Fibroblast of upper back skin (primary cell): ENCODE results near the gene POU3F4.

Source experiments
- DNase-seq: peaks from one replicate; pipeline ENCODE4 v3.0.0-alpha.2; 2013

The POU3F4 gene

DNA sequence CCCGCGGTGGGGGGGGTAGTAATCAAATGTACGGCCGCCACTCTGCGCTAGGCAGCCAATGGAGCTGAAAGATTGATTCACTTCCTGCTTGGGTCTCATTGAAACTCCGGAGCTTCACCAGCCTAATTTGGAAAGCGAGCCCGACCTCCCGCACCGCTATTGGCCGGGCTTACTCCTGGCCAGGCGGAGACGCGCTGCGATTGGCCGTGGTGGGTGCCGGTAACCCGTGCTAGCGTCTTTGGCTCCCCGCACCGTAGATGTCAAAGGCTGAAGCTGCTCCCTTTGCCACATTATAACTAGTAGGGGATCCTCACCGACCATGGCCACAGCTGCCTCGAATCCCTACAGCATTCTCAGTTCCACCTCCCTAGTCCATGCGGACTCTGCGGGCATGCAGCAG lies at the start of gene POU3F4:
Gene POU3F4, plus strand, starts transcription at position 285 of the 400 bp plus-strand sequence. Its CDS starts 35 bp downstream, at position 320.
- no peak for DNase-seq

DNA sequence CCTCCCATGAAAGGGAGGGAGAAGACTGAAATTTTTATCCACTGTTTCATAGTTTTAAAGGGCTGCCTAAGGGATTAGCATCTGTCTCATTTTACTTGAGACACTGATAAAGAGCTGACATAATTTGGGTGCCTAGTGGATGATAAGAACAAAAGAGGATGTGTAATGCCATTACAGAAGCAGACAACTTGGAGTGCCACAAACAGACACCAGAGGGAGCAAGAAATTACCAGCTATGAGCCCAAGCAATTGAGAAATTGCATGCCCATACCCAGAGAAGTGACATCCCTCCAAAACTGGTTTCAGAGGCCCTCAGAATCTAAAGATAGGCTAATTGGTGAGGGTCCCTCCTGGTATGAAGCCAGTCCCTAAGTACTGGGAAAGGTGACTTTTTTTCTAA lies 38.5 kb upstream of the POU3F4 start:
- no peak for DNase-seq

DNA sequence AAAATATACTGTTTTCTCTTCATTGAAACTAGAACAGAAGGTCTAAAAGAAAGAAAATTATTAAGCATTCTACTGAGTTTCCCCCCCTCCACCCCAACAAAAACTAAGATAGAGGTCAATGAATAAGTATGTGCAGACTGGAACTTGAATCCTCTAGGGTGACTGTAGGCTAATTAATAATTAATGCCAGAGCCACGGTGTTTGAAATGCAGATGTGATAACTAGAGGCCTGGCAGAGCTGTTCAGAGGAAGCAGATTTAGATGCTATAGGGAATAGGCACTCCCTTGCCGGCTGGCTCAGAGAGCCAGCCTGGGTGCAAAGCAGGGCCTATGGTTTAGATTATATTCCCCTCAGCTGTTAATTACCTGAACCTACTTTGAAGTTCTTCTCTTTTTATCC lies 12.2 kb upstream of the POU3F4 start:
- no peak for DNase-seq

DNA sequence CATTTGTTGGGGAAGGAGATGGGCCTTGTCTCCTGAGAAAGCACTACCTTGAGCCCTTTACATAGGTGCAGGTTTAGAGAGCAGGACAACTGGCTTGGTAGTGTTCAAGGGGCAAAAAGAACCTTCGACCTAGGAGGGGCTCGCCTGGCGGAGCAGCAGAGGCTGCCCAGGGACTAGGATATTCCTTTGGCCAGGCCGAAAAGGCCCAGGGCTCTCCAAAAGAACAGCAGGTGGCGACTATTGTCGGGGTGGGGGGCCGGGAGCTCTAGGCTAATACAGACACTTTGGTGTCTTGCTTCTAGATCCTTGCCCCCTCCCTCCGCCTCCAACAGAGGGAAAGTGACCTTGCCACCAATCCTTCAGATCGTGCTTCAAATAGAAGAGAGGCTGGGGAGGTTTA lies 7.1 kb upstream of the POU3F4 start:
- DNase-seq: no peak

DNA sequence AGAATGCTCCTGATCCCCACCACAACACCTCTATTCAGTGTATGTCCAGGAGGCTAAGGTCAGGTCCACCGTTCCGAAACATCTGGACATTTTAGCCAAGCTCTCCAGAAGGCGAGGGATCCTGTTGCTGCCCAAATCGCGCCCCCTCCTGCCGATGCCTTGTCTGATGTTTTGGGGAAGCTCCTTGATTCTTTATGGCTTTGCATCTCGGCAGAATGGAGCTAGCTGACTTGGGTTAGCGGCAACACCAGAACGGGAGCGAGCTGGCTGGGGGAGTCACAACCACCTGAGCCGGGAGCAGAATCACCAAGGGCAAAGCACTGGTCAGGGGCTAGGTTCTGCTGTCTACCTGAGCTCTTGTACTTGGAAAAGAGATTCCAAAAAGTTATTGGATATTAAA lies 6.6 kb upstream of the POU3F4 start:
- DNase-seq: no peak

DNA sequence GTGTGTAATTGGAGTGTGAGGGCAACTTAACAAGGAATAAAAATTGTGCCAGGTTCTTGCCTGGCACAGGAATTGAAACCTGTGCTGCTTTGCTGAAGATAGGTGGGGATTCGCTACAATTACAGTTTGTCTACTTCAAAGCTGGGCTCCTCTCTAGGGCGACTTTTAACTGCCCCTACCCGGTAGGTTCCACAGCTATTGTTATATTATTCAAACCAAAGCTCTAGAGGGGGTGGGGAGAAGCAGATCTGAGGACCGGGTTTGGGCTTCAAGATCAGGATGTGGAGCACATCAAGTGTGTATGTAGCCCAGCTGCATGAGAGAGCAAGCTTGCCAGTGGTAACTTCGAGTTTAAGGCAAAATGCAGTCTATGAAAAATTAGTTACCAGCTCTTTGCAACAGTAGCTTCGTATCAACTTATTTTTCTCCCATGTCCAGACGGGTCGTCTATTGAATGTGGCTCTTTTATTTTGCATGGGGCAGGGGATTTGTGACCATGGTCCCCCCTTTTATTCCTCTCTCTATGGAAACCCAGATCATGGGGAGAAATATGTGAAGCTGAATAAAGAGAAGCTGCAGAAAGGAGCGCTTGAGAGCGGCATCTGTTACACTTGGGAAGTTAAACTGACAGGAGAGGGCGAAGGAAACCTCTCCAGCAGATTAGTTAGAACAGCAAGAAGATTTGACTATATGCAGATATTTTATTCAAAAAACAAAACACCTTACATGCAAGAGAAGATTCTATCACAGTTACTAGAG lies 3.2 kb upstream of the POU3F4 start:
- no peak for DNase-seq

DNA sequence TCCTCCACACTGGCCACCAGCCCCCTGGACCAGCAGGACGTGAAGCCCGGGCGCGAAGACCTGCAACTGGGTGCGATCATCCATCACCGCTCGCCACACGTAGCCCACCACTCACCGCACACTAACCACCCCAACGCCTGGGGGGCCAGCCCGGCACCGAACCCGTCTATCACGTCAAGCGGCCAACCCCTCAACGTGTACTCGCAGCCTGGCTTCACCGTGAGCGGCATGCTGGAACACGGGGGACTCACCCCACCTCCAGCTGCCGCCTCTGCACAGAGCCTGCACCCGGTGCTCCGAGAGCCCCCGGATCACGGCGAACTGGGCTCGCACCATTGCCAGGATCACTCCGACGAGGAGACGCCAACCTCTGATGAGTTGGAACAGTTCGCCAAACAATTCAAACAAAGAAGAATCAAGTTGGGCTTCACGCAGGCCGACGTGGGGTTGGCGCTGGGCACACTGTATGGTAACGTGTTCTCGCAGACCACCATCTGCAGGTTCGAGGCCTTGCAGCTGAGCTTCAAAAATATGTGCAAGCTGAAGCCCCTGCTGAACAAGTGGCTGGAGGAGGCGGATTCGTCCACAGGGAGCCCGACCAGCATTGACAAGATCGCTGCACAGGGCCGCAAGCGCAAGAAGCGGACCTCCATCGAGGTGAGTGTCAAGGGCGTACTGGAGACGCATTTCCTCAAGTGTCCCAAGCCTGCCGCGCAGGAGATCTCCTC lies 600 bp downstream of the POU3F4 start:
- no peak for DNase-seq

DNA sequence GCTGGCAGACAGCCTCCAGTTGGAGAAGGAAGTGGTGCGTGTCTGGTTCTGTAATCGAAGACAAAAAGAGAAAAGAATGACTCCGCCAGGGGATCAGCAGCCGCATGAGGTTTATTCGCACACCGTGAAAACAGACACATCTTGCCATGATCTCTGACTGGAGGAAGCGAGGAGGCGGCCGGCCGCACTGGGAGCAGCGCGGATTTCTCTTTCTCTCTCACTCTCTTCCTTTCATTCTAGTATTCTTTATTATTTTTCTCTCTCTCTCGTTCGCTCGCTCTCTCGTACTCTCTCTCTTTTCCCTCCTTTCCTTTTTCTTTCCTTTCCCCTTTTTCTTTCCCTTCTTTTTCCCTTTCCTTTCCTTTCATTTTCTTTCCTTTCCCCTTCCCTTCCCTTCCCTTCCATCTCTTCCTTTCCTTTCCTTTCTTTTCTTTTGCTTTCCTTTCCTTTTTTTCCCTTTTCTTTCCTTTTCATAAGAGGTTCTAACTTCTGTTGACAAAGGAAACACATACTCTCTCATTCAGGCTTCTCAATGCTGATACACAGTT lies 1.2 kb downstream of the POU3F4 start:
- DNase-seq: no peak

DNA sequence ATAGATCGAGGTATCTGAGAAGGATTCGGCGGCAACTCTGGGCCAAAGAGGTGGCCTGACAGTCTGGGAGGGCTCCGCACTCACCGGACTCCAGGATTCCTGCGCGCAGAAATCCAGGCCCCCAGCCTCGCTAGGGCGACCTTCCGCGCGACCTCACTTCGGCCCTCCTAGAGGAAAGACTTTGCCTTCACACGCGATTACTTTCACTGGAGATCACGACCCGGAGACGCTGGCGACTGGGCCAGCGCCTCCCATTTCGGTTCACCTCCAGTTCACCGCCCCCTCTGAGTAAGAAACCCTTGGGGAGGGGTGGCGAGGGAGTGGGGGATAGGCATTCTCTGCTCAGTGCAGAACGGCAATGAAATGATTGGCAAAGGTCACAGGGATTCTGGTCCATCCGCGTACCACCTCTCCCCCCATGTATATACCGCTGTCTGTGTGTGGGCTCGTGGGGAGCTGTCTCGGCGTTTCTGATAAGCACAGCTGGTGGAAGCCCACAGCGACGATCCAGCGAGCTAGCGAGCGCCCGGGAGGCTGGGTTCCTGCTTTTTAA lies 2.5 kb downstream of the POU3F4 start:
- DNase-seq: no peak

DNA sequence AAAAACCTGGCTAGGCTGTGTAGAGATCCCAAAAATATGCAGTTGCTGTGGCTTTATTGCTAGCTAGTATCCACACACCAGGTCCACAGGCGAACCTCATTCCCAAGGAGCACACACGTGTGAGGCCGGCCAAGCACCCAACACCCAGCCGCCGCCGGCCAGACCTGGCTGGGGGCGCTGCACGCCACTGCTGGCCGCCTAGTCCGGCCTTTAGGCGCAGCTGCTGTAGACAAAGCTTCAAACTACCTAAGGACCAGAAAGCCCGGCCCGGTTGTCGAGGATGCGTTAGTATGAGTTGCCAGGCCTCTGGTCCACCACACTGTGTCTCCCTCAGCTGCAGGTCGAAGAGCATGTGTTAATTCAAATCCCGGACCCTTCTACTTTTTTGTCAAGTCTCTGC lies 3.1 kb downstream of the POU3F4 start:
- DNase-seq: no peak

DNA sequence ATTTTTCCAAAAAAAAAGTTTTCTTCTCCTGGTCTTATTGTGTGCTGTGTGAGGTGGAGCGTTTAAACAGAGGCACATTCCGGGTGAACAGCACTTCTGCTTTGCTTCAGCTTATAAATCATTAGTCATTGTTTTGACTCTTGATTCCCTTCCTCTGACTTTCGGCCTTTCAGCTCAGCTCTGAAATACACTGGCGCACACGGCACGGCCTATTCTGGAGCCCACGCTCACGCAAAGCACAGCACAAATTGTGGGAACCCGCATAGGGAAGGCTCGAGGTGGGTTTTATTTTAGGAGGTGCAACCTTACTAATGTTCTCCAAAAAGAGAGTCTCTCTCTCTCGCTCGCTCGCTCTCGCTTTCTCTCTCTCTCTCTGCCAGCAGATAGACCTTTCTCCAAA lies 4.0 kb downstream of the POU3F4 start:
- DNase-seq: no peak

DNA sequence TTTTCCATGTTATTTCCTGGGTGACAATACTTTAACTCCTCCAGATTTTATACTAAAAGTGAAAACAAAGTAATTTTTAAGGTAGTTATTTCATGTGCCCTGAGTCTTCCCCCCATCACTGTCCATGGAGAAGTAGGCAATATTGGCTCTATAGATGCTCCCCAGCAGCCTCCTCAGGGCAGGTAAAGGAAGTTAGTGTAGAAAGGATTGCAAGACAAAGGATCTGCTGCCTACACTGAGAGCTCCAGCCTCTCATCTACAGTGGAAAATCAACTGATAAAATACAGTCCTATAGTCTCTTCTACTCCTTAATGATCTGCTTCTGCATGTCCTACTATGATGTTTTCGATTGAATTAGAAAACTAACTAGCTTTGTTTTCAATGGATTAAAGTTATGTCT lies 8.5 kb downstream of the POU3F4 start:
- no peak for DNase-seq

DNA sequence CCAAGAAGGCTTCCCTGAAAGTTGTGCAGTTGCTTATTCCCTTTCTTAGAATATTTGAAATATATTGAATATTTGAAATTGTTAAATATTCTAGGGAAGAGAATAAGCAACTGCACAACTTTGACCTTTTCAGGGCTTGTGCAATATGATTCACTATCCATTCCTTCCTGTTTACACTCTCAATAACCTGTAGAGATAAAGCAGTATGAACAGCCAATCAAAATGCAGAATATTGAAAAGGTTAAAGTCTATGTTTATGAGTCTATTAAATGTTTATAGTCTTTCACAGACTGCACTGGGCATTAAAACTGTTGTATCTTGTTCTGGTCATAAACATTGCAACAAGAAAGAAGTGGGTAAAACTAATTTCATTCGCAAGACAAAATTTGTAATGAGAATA lies 13.8 kb downstream of the POU3F4 start:
- DNase-seq: no peak

DNA sequence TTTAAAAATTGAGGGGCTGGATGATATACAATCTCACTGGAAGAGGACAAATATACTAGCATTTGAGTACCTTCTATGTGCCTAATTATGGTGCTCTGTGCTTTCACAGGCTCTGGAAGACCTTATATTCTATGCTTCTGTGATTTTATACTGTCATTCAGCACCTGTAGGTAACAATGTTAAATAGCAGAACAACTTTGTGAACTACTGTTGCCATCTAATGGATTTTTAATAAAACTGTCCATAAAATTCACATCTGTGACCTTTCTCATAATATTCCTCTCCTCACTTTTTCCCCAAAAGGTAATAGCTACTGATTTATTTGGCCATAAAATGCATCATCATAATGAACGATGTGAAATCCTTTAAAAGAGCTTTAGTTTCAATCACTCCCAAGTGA lies 21.9 kb downstream of the POU3F4 start:
- no peak for DNase-seq

DNA sequence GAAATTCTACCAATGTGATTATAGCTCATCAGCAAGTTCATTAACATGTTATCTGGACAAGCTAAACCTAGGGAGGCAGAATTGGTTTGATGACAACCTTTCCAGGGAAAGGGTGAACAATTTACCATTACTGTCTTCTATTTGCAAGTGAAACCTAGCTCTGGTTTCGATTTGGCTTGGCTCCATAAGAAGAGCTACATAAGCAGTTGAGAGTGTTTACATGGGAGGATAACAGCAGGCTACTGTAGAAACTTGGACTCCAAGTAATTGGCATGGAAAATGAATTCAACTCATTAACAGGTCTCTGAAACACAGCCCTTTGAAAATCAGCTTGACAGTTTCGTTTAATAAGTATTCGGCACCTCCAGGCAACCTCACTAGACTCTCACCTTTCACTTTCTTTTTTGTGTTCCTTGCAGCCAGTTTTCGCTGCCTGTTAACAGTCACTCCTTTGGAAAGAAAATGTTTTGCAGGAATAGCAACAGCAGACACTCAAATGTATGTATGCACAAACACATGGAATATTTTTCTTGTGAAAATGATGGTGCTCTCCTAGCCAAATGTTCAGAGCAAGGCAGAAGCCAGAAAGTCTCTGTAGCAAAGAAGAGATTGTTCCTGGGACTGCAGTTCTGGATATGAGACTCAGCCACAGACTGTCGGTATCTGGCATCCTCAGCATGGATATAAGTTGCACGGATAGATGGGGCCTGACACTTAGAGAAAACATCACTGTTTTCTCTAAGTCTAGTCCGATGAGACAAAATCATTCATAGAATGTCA lies 27.5 kb downstream of the POU3F4 start:
- DNase-seq: no peak
